ENCODE results near the gene OR6T1. TPM values are rescaled to one million over a fixed set of nuclear protein-coding genes. Genes with fewer than 3 reads are reported as not detected.

Gene OR6T1
- not detected for total RNA-seq
- long read RNA-seq, result 0 reads

- ATAC-seq (no peak), DNase-seq (no peak)
- intact Hi-C loops (cut with DNase I, micrococcal nuclease), result no loop called here
These were observed at the start of gene OR6T1 for GRCh38 chr11:123943738-123944137. OR6T1 (minus strand) TSS chr11:123943838; CDS start chr11:123943838, 0 bp downstream.

- intact Hi-C loops (cut with DNase I, micrococcal nuclease), result no loop called here
These were observed 35.7 kb upstream of the OR6T1 start for GRCh38 chr11:123979311-123979710.

GRCh38 chr11:123977731-123978347 is 34.2 kb upstream of the OR6T1 start, which contains the start of gene OR10S1:
OR10S1 (minus strand) TSS chr11:123977781; CDS start chr11:123977664, 117 bp downstream.
- intact Hi-C loops (cut with DNase I, micrococcal nuclease), result no loop called here
- no peak for ATAC-seq

More at GRCh38 chr11:123979311-123979710, 35.7 kb upstream of the OR6T1 start:
- DNase-seq (no peak), ATAC-seq (no peak)

GRCh38 chr11:123976770-123977560 is 33.3 kb upstream of the OR6T1 start:
- no peak for ATAC-seq
- intact Hi-C loops (cut with DNase I, micrococcal nuclease), result no loop called here
- no peak for DNase-seq

More at GRCh38 chr11:123977731-123978347, 34.2 kb upstream of the OR6T1 start, which contains the start of gene OR10S1:
- DNase-seq, result no peak

GRCh38 chr11:123973816-123974215 is 30.2 kb upstream of the OR6T1 start:
- intact Hi-C loops (cut with DNase I, micrococcal nuclease), result no loop called here
- no peak for ATAC-seq

GRCh38 chr11:123956752-123957151 is 13.1 kb upstream of the OR6T1 start:
- no peak for DNase-seq
- ATAC-seq, result no peak
- intact Hi-C loops (cut with DNase I, micrococcal nuclease), result no loop called here

More at GRCh38 chr11:123973816-123974215, 30.2 kb upstream of the OR6T1 start:
- no peak for DNase-seq

GRCh38 chr11:123945132-123945531 is 1.5 kb upstream of the OR6T1 start:
- ATAC-seq (no peak), DNase-seq (no peak)
- intact Hi-C loops (cut with DNase I, micrococcal nuclease), result no loop called here

GRCh38 chr11:123942413-123942812 is 1.2 kb downstream of the OR6T1 start:
- intact Hi-C loops (cut with DNase I, micrococcal nuclease), result no loop called here
- DNase-seq (no peak), ATAC-seq (no peak)

- DNase-seq (no peak), ATAC-seq (no peak)
- intact Hi-C loops (cut with DNase I, micrococcal nuclease), result no loop called here
These were observed 4.3 kb downstream of the OR6T1 start, which contains the start of gene OR4D5 for GRCh38 chr11:123939317-123939716. OR4D5 (plus strand) TSS chr11:123939617; CDS start chr11:123939617, 0 bp downstream.

GRCh38 chr11:123924027-123924426 is 19.6 kb downstream of the OR6T1 start:
- DNase-seq (no peak), ATAC-seq (no peak)
- intact Hi-C loops (cut with DNase I, micrococcal nuclease), result no loop called here

- intact Hi-C loops (cut with DNase I, micrococcal nuclease), result no loop called here
- DNase-seq (no peak), ATAC-seq (no peak)
These were observed 22.7 kb downstream of the OR6T1 start for GRCh38 chr11:123920943-123921342.

- ATAC-seq, result no peak
- DNase-seq, result no peak
- intact Hi-C loops (cut with DNase I, micrococcal nuclease), result no loop called here
These were observed 37.8 kb downstream of the OR6T1 start for GRCh38 chr11:123905826-123906225.

GRCh38 chr11:123904932-123905331 is 38.7 kb downstream of the OR6T1 start:
- DNase-seq (no peak), ATAC-seq (no peak)
- intact Hi-C loops (cut with DNase I, micrococcal nuclease), result no loop called here

- DNase-seq, result no peak
- ATAC-seq, result no peak
- intact Hi-C loops (cut with DNase I, micrococcal nuclease), result no loop called here
These were observed 39.7 kb downstream of the OR6T1 start for GRCh38 chr11:123903932-123904331.

- intact Hi-C loops (cut with DNase I, micrococcal nuclease), result no loop called here
- ATAC-seq (no peak), DNase-seq (no peak)
These were observed 41.8 kb downstream of the OR6T1 start, which contains the start of gene OR8D4 for GRCh38 chr11:123901867-123902266. OR8D4 (plus strand) TSS chr11:123902167; CDS start chr11:123906432, 4,265 bp downstream.

GRCh38 chr11:123899792-123900191 is 43.8 kb downstream of the OR6T1 start:
- DNase-seq (no peak), ATAC-seq (no peak)
- intact Hi-C loops (cut with DNase I, micrococcal nuclease), result no loop called here
